EH (cell line): ENCODE measurements around the gene ARHGAP15.

Experiments
- DNase-seq: peaks from one replicate; pipeline ENCODE4 v3.0.0-alpha.2; 2015; ENCODE audit warnings: low read depth

Gene ARHGAP15

GRCh38 chr2:143629340-143629739 is 500.1 kb downstream of the ARHGAP15 start:
- DNase-seq = peak; percentile 87

GRCh38 chr2:143632751-143633374 is 503.6 kb downstream of the ARHGAP15 start:
- DNase-seq = peak; percentile 6

- DNase-seq = peak; percentile 46
Measured at GRCh38 chr2:143633419-143633818, 504.2 kb downstream of the ARHGAP15 start.

GRCh38 chr2:143635302-143635701 is 506.1 kb downstream of the ARHGAP15 start:
- DNase-seq = no peak

- no peak for DNase-seq
Measured at GRCh38 chr2:143635936-143636335, 506.7 kb downstream of the ARHGAP15 start.

- DNase-seq = no peak
Measured at GRCh38 chr2:143640826-143641225, 511.6 kb downstream of the ARHGAP15 start.

GRCh38 chr2:143645921-143646645 is 516.9 kb downstream of the ARHGAP15 start:
- DNase-seq = peak; percentile 3

- no peak for DNase-seq
Measured at GRCh38 chr2:143649226-143649740, 520.1 kb downstream of the ARHGAP15 start.

- DNase-seq = no peak
Measured at GRCh38 chr2:143652692-143653091, 523.5 kb downstream of the ARHGAP15 start.

- no peak for DNase-seq
Measured at GRCh38 chr2:143668234-143668633, 539.0 kb downstream of the ARHGAP15 start.

- no peak for DNase-seq
Measured at GRCh38 chr2:143674051-143674450, 544.8 kb downstream of the ARHGAP15 start.

- no peak for DNase-seq
Measured at GRCh38 chr2:143675021-143675420, 545.8 kb downstream of the ARHGAP15 start.

GRCh38 chr2:143679617-143680016 is 550.4 kb downstream of the ARHGAP15 start:
- DNase-seq = no peak

- no peak for DNase-seq
Measured at GRCh38 chr2:143680885-143681405, 551.7 kb downstream of the ARHGAP15 start.

- DNase-seq = no peak
Measured at GRCh38 chr2:143682436-143683055, 553.3 kb downstream of the ARHGAP15 start.

- no peak for DNase-seq
Measured at GRCh38 chr2:143683977-143684376, 554.8 kb downstream of the ARHGAP15 start.

- no peak for DNase-seq
Measured at GRCh38 chr2:143684551-143685320, 555.5 kb downstream of the ARHGAP15 start.

- DNase-seq = no peak
Measured at GRCh38 chr2:143685421-143686078, 556.3 kb downstream of the ARHGAP15 start.

GRCh38 chr2:143686585-143687164 is 557.5 kb downstream of the ARHGAP15 start:
- peak; percentile 57 for DNase-seq

- DNase-seq = peak; percentile 7
Measured at GRCh38 chr2:143688248-143688647, 559.0 kb downstream of the ARHGAP15 start.

- DNase-seq = no peak
Measured at GRCh38 chr2:143688815-143689214, 559.6 kb downstream of the ARHGAP15 start.
